Measurements from ENCODE around the gene IFIT1B.

Gene IFIT1B

GRCh38 chr10:89414146-89414878 lies 36.5 kb downstream of the IFIT1B start, which contains the start of gene IFIT5:
Gene IFIT5 (plus strand): TSS chr10:89414568. CDS start chr10:89414799, 231 bp downstream.
- DNase-seq: peak; percentile 68

DNA sequence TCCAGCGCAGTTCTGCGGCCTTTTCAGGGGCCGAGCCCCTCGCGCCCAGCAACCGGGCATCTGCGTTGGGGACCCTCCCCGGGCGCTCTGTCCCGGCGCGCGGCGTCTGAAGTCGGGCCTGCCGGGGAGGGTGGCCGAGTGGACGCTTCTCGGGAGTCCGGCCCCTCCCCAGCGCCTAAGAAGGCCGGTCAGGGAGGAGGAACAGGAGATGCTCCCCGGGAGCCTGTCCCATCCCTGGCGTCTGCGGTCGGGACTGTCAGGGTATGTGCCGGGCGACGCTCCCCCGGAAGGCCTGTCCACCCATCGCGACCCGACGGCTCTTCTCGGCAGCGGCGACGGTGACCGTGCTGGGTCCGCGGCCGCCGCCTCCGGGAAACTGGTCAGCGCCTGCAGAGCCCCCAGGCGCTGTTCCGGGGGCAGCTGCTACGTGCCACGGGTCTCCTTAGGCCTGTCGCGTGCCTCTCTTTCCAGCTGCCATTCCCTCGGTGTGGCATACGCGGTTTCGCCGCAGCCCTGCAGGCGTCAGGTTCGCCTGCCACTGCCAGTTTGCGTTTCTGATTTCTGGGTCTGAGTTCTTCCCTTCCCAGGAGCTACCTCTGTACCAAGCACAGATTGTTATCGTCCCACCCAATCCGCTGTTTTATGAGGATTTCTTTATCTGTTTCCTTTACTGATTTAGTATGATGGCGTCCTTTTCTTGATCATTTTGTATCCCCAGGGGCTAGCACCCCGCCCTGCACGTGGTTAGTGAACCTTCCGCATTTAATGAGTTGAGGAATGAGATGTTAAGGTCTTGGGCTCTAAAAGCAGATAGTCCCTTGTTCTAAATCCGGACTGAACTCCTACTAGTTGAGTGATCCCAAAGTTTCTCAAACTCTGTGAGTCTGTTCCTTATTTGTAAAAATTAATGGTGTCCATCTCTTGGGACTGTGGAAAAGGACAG lies 37.3 kb downstream of the IFIT1B start:
- no peak for DNase-seq

- no peak for DNase-seq
These were observed 38.6 kb downstream of the IFIT1B start for GRCh38 chr10:89416465-89416864.

DNA sequence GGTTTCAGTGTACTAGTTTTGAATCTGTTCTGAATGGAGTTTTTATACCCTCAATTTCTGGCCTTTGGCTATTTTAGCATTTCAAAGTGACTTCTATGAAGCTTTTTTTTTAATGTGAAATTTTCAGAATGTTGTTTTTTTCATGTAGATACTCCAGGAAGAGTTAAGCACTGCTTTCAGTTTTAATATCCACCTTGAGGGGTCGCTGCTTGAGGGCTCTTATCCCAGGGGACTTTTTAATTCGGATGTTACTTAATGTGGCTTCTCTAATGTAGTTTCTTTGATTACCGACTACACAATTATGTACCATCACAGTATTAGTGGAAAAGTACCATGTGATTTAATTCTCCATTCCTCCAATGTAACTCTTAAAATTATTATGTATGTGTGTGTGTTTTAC lies 41.7 kb downstream of the IFIT1B start:
- no peak for DNase-seq

GRCh38 chr10:89421018-89421476 lies 43.2 kb downstream of the IFIT1B start:
- no peak for DNase-seq

- DNase-seq: no peak
These were observed 47.1 kb downstream of the IFIT1B start for GRCh38 chr10:89425000-89425399.

DNA sequence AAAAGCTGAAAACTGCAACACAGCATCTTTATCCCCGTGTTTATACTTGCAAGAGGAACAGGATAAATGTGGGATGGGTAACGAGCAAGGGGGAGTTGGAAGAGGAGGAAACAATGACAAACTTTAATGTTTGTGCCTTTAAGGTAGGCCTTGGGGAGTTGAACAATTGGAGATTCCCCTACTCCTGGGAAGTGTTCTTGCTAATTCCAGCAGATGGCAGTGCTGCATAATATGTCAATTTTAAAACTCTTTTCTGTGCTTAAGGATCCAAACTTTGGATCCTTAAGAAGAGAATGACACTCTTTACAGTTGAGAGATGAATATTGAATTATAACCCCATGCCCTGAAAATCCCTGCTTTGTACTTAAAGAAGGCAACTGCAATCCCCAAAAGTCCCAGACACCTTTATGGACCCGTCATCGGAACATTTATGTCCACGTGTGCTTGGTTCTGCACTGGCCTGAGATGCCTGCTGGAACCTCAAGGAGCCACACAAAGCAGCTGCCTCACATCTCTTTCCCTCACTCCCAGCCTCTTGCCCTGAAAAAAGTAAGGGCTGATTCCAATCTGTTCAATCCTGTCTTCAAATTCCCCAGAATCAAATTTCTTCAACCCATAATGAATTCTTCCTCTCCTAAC lies 48.5 kb downstream of the IFIT1B start:
- DNase-seq: peak; percentile 11

- no peak for DNase-seq
These were observed 49.8 kb downstream of the IFIT1B start for GRCh38 chr10:89427629-89428028.

DNA sequence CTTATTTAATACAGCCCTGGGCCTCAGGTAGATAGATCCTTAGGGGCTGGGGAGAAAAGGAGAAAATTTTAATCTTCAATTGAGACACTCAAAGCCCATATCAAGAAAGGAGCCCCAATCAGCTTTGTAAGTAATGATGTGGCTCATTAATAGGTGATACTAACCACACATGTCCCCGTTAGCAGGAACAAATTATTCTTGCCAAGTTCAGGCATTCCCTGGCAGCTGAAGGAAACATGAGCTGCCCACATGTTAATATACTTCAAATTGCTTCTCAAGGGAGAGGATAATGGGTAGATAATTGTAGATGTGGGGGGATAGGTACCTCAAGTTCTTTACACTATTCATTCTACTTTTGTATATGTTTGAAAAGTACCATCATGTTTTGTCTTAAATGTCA lies 51.0 kb downstream of the IFIT1B start:
- DNase-seq: no peak

DNA sequence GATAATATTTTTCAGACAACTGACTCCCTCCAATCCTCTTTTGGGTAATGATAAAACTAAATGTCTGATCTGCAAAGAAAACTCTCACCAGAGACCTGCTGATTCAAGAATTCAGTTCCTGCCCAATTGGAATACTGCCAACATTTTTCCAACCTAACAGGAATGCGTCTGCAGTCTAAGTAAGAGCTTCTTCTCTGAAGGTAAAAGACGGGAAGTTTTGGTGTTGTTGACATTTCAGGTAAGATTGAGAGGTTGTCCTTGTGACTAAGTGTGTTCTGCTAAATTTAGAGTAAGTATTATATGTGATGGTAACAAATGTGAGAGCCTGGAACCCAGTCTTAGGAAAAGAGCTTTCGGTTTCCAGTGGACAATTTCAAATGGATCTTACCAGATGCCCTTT lies 54.1 kb downstream of the IFIT1B start:
- DNase-seq: no peak

Data from GDM1 (cell line).